NB4 (cell line): ENCODE measurements around the gene PLA2G12A.

Source experiments
- CTCF ChIP-seq: IDR thresholded peaks from one replicate; pipeline ENCODE4 v1.5.1; 2012; ENCODE audit warnings: low read depth, low read length
- POLR2A ChIP-seq: IDR thresholded peaks from 2 replicates; pipeline ENCODE4 v1.6.1; 2011; ENCODE audit warnings: mild to moderate bottlenecking; ENCODE audit not compliant: insufficient read length; ENCODE audit errors: extremely low read depth

DNA sequence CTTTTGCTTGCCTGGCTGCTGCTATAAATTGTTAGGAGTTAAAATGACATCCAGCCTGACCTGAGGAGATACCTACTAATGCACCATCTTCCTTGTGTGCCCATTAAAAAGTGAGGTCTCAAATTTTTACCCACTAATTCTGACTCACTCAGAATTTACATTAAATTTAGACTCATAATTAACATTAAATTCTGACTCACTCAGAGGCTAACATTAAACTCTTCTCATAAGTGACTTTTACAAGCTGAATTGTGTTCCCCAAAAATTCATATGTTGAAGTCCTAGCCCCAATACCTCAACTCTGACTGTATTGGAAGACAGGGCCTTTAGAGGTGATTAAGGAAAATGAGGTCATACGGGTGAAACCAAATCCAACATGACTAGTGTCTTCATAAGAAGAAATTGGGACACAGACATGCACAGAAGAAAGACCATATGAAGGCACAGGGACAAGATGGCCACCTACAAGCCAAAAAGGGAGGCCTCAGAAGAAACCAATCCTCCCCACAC, 38.4 kb downstream of the PLA2G12A start:
- TF ChIP-seq CTCF (no peak), POLR2A (no peak)
